AG04450 (cell line): ENCODE data around the gene SLC24A3. TPM values are rescaled to one million over a fixed set of nuclear protein-coding genes. Genes with fewer than 3 reads are reported as not detected.

Experiments used
- CTCF ChIA-PET: fragments of 300-600, 350-600 bp; formaldehyde crosslinking; extraction: SDS; loops from one replicate; lab custom pipeline; 2022; ENCODE audit warnings: antibody characterized with exemption, inconsistent platforms; lab: Charles Lee
- POLR2A ChIA-PET: fragments of 350-600 bp; formaldehyde crosslinking; extraction: SDS; loops from one replicate; lab custom pipeline; 2021; ENCODE audit warnings: antibody characterized with exemption, inconsistent platforms; lab: Yijun Ruan, JAX
- DNase-seq: peaks from one replicate; pipeline ENCODE4 v3.0.0-alpha.2; 2011; ENCODE audit warnings: low read depth, low spot score
- H3K27ac ChIP-seq: one replicate; pipeline ENCODE4 v1.5.1; 2012; ENCODE audit warnings: low read depth, low read length, control low read depth
- H3K27me3 ChIP-seq: one replicate; pipeline ENCODE4 v1.6.0; 2012; ENCODE audit warnings: low read length; ENCODE audit not compliant: control insufficient read depth, insufficient read depth
- H3K4me3 ChIP-seq: 2 replicates; pipeline ENCODE4 v1.5.1; 2011; ENCODE audit warnings: mild to moderate bottlenecking, low read depth, low read length, control low read depth
- H3K9me3 ChIP-seq: 2 replicates; pipeline ENCODE4 v1.5.1; 2012; ENCODE audit warnings: low read length; ENCODE audit not compliant: control insufficient read depth, insufficient read depth
- polyA plus RNA-seq: library from polyadenylated mRNA; depleted of rRNA; stranded (reverse); fragments of >200 nt; gene quantifications from 2 replicates; pipeline ENCODE4 v1.2.3, GENCODE V29; 2011
- TF ChIP-seq, protein P1 (sequence below): IDR thresholded peaks from 2 replicates; pipeline ENCODE4 v1.5.1; 2011; ENCODE audit warnings: low read depth, low read length, control low read depth, inconsistent platforms

SLC24A3 gene
- polyA plus RNA-seq, 1 experiment, result not detected

DNA sequence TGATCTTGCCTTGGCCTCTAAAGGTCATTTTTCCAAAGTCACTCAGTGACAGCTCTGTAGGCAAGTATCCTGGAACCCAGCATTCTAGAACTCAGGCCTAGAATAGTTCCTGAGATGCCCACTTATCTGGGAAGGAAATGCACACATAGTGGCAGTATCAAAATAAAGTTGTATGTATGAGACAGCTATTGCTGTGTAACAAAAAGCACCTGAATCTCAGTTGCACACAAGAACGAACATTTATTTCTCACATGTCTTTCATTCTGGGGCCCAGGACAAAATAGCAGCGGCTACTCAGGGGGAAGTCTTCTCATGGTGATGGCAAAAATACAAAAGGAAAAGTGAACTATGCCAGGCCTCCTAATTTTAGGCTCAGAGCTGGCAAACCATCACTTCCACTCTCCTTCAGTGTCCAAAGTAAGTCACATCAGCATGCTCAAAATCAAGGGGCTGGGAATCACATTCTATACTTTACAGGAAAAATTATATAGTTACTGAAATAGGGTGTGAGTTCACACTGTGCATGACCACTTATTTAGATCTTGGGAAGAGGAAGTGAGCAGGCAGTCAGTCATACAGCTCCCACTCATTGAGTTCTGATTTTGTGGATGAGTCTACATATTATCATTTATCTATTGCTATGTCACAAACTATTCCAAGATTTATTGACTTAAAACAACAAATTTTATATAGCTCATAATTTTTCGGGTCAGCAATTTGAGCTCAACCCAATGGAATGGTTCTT lies 412.0 kb downstream of the SLC24A3 start:
- Histone ChIP-seq H3K9me3 (no peaks in the 10 kb centered on the region), H3K4me3 (no peak overlapping the region), H3K27ac (no peak overlapping the region), H3K27me3 (no peaks in the 10 kb centered on the region)
- TF ChIP-seq, protein P1, sequence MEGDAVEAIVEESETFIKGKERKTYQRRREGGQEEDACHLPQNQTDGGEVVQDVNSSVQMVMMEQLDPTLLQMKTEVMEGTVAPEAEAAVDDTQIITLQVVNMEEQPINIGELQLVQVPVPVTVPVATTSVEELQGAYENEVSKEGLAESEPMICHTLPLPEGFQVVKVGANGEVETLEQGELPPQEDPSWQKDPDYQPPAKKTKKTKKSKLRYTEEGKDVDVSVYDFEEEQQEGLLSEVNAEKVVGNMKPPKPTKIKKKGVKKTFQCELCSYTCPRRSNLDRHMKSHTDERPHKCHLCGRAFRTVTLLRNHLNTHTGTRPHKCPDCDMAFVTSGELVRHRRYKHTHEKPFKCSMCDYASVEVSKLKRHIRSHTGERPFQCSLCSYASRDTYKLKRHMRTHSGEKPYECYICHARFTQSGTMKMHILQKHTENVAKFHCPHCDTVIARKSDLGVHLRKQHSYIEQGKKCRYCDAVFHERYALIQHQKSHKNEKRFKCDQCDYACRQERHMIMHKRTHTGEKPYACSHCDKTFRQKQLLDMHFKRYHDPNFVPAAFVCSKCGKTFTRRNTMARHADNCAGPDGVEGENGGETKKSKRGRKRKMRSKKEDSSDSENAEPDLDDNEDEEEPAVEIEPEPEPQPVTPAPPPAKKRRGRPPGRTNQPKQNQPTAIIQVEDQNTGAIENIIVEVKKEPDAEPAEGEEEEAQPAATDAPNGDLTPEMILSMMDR, result no peak
- POLR2A ChIA-PET, result no interaction called here
- CTCF ChIA-PET, result interaction anchor here (1.6 kb wide), 1 partner anchor 38 kb away, joined by 5 read pairs; no protein-coding TSS in a partner anchor
- DNase-seq, result no peak

DNA sequence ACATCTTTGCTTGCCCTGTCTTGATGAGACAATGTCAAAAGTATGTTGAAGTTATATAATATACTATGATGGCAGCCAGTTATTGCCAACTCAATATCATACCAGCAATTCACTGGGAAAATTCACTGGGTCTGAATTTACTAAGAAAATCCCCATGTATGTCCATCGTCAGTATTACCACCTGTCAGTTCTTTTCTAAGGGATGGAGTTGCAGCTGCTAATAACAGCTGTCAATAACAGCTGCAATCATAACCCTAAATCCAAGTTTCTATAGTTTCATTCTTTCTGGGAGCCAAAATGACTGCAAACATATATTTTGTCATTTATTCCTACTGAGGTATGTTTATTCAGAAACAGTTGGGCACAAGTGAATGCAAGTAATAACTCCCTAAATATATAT lies 413.0 kb downstream of the SLC24A3 start:
- Histone ChIP-seq H3K27ac (no peak overlapping the region), H3K4me3 (no peak overlapping the region), H3K9me3 (no peaks in the 10 kb centered on the region), H3K27me3 (no peaks in the 10 kb centered on the region)
- TF ChIP-seq, protein P1, result no peak
- ChIA-PET CTCF (no interaction called here), POLR2A (no interaction called here)
- DNase-seq, result no peak

DNA sequence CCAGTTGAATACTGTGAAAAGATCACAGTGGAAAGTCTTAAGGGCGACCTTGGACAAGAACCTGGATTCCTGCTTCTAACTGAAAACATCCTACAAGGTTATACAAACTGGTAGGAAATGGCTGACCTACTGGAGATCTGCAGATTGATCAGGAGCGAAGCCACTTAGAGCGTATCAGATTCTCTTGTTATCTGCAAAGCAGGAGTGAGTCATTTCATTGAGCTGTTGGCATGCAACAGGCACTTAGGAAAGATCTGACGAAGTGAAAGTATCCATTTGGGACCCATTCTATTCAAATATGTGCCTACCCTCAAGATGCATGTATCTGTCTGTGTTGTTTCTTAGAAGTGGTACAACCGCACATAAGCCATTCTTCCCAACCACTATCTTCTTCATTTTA lies 414.5 kb downstream of the SLC24A3 start:
- DNase-seq, result no peak
- POLR2A ChIA-PET, result no interaction called here
- Histone ChIP-seq H3K27ac (no peak overlapping the region), H3K9me3 (no peaks in the 10 kb centered on the region), H3K4me3 (no peak overlapping the region), H3K27me3 (no peaks in the 10 kb centered on the region)
- TF ChIP-seq, protein P1, result no peak
- CTCF ChIA-PET, result interaction anchor here (5.2 kb wide), 1 partner anchor 35 kb away, joined by 46 read pairs; no protein-coding TSS in a partner anchor

DNA sequence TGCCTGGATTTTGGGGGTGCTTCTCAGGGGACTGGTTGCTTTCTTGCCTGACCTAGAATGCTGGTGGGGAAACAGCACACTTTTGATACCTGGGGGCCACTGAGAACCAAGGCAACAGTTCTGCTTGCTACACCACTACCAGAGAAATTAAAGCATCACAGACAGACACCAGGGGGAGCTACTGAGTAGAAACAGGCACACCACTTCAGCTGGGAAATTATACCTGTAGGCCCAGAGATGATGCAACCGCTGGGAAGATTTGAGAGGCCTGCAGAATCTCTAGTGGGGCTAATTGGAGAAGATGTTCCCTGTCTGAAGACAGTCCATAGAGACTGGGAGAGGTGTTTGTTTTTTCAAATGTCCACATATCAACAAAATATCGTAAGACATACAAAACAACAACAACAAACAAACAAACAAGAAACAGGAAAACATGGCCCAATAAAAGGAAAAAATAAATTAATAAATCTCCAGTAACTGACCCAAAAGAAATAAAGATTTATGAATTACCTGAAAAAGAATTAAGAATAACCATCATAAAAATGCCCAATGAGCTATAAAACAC lies 416.2 kb downstream of the SLC24A3 start:
- Histone ChIP-seq H3K27ac (no peak overlapping the region), H3K4me3 (no peak overlapping the region), H3K9me3 (no peaks in the 10 kb centered on the region), H3K27me3 (no peaks in the 10 kb centered on the region)
- ChIA-PET CTCF (interaction anchor here (0.5 to 5.2 kb wide), 12 partner anchors 8 to 996 kb away, joined by 3 to 46 read pairs (median 6); no protein-coding TSS in a partner anchor), POLR2A (no interaction called here)
- DNase-seq, result peak; percentile 24
- TF ChIP-seq, protein P1, result peak; percentile 71

DNA sequence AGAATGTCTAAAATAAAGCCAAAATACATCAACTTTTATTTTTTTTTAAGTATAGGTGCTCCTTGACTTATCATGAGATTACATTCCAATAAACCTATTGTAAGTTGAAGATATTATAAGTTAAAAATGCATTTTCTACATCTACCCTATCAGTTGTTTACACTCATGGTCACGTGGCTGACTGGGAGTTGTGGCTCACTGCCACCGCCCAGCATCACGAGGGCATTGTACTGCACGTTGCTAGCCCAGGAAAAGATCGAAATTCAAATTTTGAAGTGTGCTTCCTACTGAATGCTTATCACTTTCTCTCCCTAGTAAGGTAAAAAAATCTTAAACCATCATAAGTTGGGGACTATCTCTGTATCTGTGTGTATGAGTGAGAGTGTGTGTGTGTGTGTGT lies 419.0 kb downstream of the SLC24A3 start:
- no peak overlapping the region for H3K27ac ChIP-seq
- H3K27me3 ChIP-seq, result no peaks in the 10 kb centered on the region
- H3K9me3 ChIP-seq, result no peaks in the 10 kb centered on the region
- CTCF ChIA-PET, result interaction anchor here (5.2 kb wide), 1 partner anchor 31 kb away, joined by 46 read pairs; no protein-coding TSS in a partner anchor
- TF ChIP-seq, protein P1, result no peak
- no peak overlapping the region for H3K4me3 ChIP-seq
- POLR2A ChIA-PET, result no interaction called here
- DNase-seq, result no peak
